Naive thymus-derived CD8-positive, alpha-beta T cell (primary cell): ENCODE measurements around the gene HOXD9. TPM values are rescaled to one million over a fixed set of nuclear protein-coding genes. Genes with fewer than 3 reads are reported as not detected.

ENCODE experiments used
- ATAC-seq, 2 donors: fragments of 150-1000 bp; cut with Tn5 transposase in 1 of 2; sonication (Bioruptor Pico), chemical (Tn5 transposase) in 1 of 2; 1 replicate in 1 of 2; 2 replicates in 1 of 2; pipeline ENCODE4 v1.10.0; 2021; ENCODE audit warnings: mild to moderate bottlenecking in 2 of 2, moderate library complexity in 2 of 2
- POLR2A ChIA-PET: fragments of 350-600 bp; sonication (Branson Sonifier 250); formaldehyde crosslinking; loops from one replicate; lab custom pipeline; 2021; ENCODE audit warnings: antibody characterized with exemption; lab: Charles Lee
- DNase-seq, 10 donors: peaks; one replicate each; pipeline versions ENCODE4 v3.0.0 to v3.0.0-alpha.2; 2020 to 2022
- H3K27ac Mint-ChIP-seq, 10 donors: one replicate each; pipeline ENCODE4 v1.8.0; 2020 to 2022; ENCODE audit warnings: mild to moderate bottlenecking in 10 of 10, mixed read lengths in 10 of 10, moderate library complexity in 4 of 10, inconsistent platforms in 1 of 10
- H3K27me3 Mint-ChIP-seq, 5 donors: one replicate each; pipeline ENCODE4 v1.8.0; 2021 to 2022; ENCODE audit warnings: mixed read lengths in 5 of 5
- H3K36me3 Mint-ChIP-seq, 3 donors: one replicate each; pipeline ENCODE4 v1.8.0; 2020 to 2022; ENCODE audit warnings: mixed read lengths in 3 of 3, mild to moderate bottlenecking in 2 of 3, inconsistent platforms in 1 of 3
- H3K4me1 Mint-ChIP-seq, 4 donors: one replicate each; pipeline ENCODE4 v1.8.0; 2021 to 2022; ENCODE audit warnings: mixed read lengths in 4 of 4
- H3K4me3 Mint-ChIP-seq, 10 donors: one replicate each; pipeline ENCODE4 v1.8.0; 2020 to 2022; ENCODE audit warnings: mild to moderate bottlenecking in 10 of 10, mixed read lengths in 10 of 10, moderate library complexity in 6 of 10, inconsistent platforms in 1 of 10
- H3K9me3 Mint-ChIP-seq, 9 donors: one replicate each; pipeline ENCODE4 v1.8.0; 2020 to 2022; ENCODE audit warnings: mixed read lengths in 9 of 9, mild to moderate bottlenecking in 3 of 9, inconsistent platforms in 1 of 9, moderate library complexity in 1 of 9
- polyA plus RNA-seq, 3 donors: library from polyadenylated mRNA; unstranded; fragments of 300-500 nt; fragmentation: Illumina TruSeq; gene quantifications; one replicate each; pipeline ENCODE4 v1.2.3, GENCODE V29; 2021
- total RNA-seq, 8 experiments: library from RNA in 2 of 8; stranded (reverse) in 2 of 8; gene quantifications; one replicate each; pipeline ENCODE4 v1.2.3 and lab custom pipeline; 2021 to 2026

Gene HOXD9
- total and polyA plus RNA-seq, 5 experiments from 2014 or later, result not detected

DNA sequence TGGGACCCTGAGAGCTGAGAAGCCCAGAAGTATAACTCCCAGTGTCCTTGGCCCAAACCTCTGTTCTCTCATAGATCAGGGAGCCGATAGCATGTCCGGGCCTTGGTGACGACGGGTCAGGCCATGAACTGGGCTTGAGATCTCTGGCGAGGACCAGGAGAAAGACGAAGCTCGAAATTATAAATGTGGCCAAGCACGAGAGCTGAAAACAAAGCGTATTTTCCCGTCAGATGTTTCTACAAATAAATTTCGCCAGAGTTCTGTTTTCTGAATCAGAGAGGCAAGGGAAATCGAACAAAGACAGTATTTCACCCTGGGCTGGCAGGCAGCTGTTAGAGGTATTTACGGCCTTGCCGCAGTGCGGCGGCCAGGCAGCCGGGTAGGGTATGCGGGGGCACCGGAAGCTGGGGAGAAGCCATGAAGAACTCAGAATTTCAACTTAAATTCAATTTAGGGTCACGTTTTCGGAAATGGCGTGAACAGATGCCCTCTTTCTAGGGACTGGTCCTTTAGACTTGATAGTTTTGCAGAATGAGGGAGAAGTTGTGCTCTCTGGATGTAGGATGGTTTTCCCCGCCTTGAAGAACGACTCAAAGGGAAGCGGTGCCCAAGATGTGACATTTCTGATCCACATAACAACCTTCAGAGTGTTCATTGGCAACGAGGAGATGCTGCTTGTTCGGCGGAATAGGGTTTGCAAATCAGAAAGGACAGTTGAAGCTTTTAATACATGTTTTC is 16.6 kb downstream of the HOXD9 start:
- H3K36me3 Mint-ChIP-seq, result peaks cover 2 to 21% (median 17%) of the 10 kb centered on the region in 3 donors
- POLR2A ChIA-PET, result no interaction called here
- H3K4me3 Mint-ChIP-seq, result peak overlapping the region in 9 of 10 donors; percentile 4 to 68 (median 45)
- H3K9me3 Mint-ChIP-seq, result peaks cover 0 to 40% (median 8%) of the 10 kb centered on the region in 9 donors
- DNase-seq (no peak), ATAC-seq (no peak)
- peaks cover 64 to 97% (median 85%) of the 10 kb centered on the region in 5 donors for H3K27me3 Mint-ChIP-seq
- peak overlapping the region in 2 of 10 donors; percentile 74 to 90 for H3K27ac Mint-ChIP-seq
- peaks cover 9 to 36% (median 31%) of the 10 kb centered on the region in 4 donors for H3K4me1 Mint-ChIP-seq

DNA sequence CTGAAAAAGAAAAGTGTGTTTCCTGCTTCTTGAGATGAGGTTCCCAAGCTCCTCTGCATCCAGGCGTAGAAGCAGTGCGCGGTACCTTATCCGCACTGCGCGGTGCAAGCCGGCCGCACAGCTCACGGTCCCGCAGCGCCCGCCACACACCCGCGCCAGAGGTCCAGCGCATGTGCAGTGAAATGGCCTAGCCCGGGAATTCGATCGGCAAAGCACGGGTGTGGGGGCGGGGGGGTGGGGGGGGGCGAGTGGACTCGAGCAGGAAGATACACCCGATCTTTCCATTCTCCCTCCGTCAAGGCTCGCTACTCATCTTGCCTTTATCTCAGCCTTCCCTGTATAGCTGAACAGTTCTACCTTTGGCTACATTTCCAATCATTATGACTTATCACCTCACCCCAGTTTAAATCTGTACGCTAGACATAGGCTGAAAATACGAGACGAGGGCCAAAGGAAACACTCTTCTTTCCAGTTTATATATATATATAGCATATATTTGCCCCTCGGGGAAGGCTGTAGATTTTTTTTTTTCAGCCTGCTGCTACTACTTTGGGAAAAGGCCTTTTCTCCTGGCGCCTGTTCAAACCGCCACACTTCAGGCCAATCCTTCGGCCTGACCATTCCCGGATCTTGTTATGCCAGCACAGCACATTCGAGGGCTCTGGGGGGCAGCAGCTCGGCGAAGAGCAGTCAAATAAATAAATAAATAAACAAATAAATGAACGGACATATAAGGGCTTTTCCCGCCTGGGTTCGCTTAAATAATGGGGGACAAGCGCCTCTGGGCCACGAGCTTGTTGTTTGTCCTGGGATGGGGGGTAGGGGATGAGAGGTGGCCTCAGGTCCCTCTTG is 17.4 kb downstream of the HOXD9 start:
- DNase-seq (no peak), ATAC-seq (no peak)
- Mint-ChIP-seq H3K27ac (peak overlapping the region in 1 of 10 donors; percentile 90), H3K4me3 (peak overlapping the region in 6 of 10 donors; percentile 26 to 68 (median 44)), H3K27me3 (peaks cover 62 to 97% (median 82%) of the 10 kb centered on the region in 5 donors), H3K9me3 (peaks cover 0 to 37% (median 8%) of the 10 kb centered on the region in 9 donors), H3K4me1 (peaks cover 9 to 36% (median 31%) of the 10 kb centered on the region in 4 donors), H3K36me3 (peaks cover 2 to 21% (median 17%) of the 10 kb centered on the region in 3 donors)
- POLR2A ChIA-PET, result no interaction called here

DNA sequence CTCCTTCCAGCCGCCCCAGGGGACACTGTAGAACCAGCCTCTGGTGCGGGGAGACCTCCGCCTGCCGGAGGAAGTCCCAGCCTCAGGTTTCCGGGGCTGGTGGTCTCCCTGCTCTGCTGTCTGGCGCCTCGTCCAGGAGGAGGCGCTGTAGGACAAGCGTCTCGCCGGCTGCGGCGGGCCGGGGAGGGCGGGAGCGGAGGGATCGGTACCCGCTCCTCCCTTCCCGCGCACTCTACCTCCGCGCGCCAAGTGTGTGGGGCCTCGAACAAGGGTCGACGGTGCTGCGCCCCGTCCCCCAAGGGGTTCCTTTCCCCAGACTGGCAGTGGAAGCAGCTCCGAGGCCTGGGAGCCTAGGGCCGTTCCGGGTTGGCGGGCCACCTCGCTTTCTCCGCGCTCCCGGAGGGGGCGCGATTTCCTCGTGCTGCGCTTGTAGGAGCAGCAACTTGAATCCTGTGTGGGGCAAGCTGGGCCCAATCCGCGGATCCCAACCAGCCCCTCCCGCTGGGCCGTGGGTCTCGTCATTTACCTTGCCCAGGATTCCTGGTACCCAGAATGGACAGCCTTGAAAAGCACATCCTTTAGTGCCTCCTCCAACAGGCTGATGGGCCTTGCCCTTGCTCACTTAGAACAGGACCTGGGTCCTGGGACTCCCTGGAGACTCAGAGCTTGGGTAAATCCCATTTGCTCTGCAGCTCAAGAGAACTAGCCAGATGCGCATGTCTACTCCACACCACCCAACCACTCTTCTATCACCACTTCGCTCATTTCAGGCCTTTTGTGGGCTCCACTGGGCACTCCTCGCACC is 18.2 kb downstream of the HOXD9 start:
- POLR2A ChIA-PET, result no interaction called here

DNA sequence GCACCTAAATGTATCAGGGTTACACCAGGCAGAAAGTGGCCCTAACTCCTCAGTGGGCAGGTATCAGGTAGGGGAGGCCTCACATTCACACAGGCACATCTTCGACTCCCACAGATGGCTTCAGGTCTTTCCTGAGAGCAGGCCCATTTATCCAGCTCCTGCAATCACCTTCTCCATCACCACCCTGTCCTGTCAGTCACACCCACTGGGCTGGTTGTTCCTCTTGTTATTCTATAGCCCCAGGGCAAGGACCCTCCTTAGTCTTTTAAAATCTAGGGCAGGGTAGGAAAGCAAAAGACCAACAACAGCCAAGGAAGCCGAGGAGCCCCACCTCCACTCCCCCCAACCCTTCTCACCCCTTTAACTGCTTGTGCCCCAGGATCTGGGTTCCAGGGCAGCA is 19.8 kb downstream of the HOXD9 start:
- no peak for ATAC-seq
- Mint-ChIP-seq H3K4me1 (peaks cover 6 to 29% (median 20%) of the 10 kb centered on the region in 4 donors), H3K27ac (peak overlapping the region in 1 of 10 donors; percentile 11), H3K27me3 (peaks cover 65 to 97% (median 87%) of the 10 kb centered on the region in 5 donors), H3K9me3 (peaks cover 0 to 25% (median 8%) of the 10 kb centered on the region in 9 donors), H3K36me3 (peaks cover 2 to 11% (median 10%) of the 10 kb centered on the region in 3 donors), H3K4me3 (no peak overlapping the region)
- DNase-seq, result no peak
- POLR2A ChIA-PET, result no interaction called here

More for the DNA sequence above, 18.2 kb downstream of the HOXD9 start:
- Mint-ChIP-seq H3K9me3 (peaks cover 0 to 32% (median 8%) of the 10 kb centered on the region in 9 donors), H3K36me3 (peaks cover 2 to 13% (median 12%) of the 10 kb centered on the region in 3 donors), H3K27me3 (peaks cover 61 to 97% (median 82%) of the 10 kb centered on the region in 5 donors), H3K4me3 (peak overlapping the region in 9 of 10 donors; percentile 23 to 73 (median 59)), H3K27ac (peak overlapping the region in 1 of 10 donors; percentile 65), H3K4me1 (peaks cover 8 to 32% (median 27%) of the 10 kb centered on the region in 4 donors)
- peak; percentile 89 to 92 for ATAC-seq
- peak; percentile 52 to 84 (median 77) for DNase-seq

DNA sequence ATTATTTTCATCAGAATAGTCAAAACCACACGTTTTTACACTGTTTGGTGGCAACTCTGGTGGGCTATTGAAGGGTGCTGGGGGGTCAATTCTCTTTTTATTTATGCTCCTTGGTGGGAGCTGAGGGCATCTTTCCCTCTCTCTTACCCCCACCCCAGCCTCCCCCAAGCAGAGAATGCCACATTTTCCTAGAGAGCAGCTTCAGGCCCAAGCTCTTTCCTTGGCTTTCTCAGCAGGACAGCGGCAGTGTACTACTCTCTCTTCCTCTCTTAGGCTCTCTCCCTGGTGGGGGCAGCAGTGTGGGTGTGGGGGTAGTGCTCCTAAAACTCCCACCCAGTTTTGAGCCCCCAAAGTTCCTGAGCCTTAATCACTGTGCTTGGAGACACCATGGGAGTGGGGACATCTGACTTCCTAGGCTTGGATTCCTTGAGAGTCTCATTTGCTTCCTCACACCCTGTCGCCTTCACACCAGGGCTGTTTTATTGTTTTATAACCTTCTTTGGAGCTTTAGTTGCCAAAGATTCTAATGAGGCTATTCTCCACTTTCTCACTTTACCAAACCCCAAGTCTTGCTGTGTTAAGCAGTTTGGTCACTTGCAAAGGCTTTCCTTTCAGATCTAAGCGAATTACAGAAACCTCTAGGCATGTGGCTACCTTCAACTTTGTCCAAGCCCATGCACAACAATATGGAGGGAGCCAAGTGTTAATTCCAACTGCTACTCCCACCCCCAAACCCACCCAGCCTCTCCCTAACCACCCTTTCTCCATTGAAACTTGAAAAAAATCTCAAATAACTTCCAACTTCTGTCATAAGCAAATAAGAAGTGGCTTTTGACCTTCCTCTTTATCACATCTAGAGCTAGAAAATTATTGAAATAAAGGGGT is 22.8 kb downstream of the HOXD9 start:
- H3K27me3 Mint-ChIP-seq, result peaks cover 62 to 98% (median 86%) of the 10 kb centered on the region in 5 donors
- peaks cover 2 to 22% (median 12%) of the 10 kb centered on the region in 4 donors for H3K4me1 Mint-ChIP-seq
- ATAC-seq (no peak), DNase-seq (no peak)
- H3K9me3 Mint-ChIP-seq, result peaks cover 0 to 11% (median 0%) of the 10 kb centered on the region in 9 donors
- H3K4me3 Mint-ChIP-seq, result no peak overlapping the region
- POLR2A ChIA-PET, result no interaction called here
- no peak overlapping the region for H3K27ac Mint-ChIP-seq
- H3K36me3 Mint-ChIP-seq, result no peaks in the 10 kb centered on the region

DNA sequence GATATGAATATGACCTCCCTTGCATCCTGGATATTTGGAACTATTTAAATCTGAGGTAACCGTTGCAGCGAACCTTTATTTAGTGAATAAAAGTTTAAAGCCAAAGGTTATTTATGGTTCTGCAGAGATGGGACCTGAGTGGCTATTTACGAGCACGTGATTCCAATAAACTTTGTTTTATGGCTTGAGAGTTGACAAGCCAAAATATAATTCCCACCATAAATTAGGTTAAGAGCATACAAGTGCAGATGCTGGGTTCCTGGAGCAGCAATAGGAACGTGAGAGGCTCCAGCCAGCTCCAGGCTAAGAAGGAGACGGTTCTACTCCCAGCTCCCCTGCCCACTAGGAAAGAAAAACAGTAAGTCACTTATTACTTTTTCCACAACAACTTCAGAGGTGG is 23.6 kb downstream of the HOXD9 start:
- DNase-seq (no peak), ATAC-seq (no peak)
- H3K27ac Mint-ChIP-seq, result no peak overlapping the region
- no peak overlapping the region for H3K4me3 Mint-ChIP-seq
- peaks cover 4 to 21% (median 11%) of the 10 kb centered on the region in 4 donors for H3K4me1 Mint-ChIP-seq
- no peaks in the 10 kb centered on the region for H3K36me3 Mint-ChIP-seq
- H3K27me3 Mint-ChIP-seq, result peaks cover 65 to 100% (median 87%) of the 10 kb centered on the region in 5 donors
- POLR2A ChIA-PET, result interaction anchor here (0.5 kb wide), 1 partner anchor 13 kb away, joined by 3 read pairs; no protein-coding TSS in a partner anchor
- peaks cover 0 to 9% (median 0%) of the 10 kb centered on the region in 9 donors for H3K9me3 Mint-ChIP-seq

DNA sequence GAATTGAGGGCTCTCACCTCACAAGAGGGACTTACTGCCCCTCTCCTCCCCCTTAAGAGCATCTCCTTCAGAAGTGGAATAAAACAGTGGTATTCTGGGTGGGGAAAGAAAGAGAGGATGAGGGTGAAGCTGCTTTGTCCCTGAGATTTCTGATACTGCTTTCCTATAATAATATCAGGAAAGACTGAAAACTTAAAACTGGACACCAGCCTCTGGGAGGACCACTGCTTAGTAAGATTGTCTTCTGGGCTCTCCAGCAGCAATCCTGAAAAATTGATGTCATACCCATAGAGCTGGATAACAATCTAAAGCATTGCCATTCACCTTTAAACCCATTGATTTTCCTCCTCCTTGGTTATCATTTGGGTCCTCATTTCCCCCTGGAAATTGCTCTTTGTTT is 24.1 kb downstream of the HOXD9 start:
- Mint-ChIP-seq H3K4me1 (peaks cover 4 to 17% (median 8%) of the 10 kb centered on the region in 4 donors), H3K36me3 (no peaks in the 10 kb centered on the region), H3K4me3 (no peak overlapping the region), H3K27ac (no peak overlapping the region), H3K9me3 (peaks cover 0 to 7% (median 0%) of the 10 kb centered on the region in 9 donors), H3K27me3 (peaks cover 63 to 100% (median 87%) of the 10 kb centered on the region in 5 donors)
- DNase-seq (no peak), ATAC-seq (no peak)
- POLR2A ChIA-PET, result interaction anchor here (0.5 kb wide), 1 partner anchor 14 kb away, joined by 3 read pairs; no protein-coding TSS in a partner anchor

DNA sequence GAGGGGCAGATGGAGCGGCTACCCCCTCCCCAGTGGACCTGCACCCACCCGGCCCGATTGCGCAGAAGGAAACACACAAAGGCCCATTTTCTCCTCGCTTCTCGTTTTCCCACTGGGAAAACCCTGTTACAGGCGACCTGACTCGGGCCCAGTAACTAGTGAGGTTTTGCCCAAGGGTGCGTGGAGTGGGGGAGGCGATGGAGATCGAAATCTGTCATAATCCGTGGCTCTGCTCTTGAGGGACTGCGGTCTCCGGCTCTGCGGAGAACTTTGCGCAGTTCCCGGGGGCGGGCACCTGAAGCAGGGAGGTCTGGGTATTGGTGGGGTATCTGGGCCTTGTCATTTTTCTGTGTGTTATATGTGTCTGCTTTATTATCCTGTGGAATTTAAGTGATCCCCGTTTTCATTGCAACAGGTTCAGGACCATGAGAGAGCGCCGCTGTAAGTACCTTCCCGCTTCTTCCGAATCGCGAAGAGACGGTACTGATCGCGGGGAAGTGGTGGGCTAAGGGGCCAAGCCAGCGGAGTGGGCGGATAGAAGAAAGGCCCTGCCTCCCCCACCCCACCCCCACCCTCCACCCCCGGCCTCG is 24.8 kb downstream of the HOXD9 start:
- DNase-seq (no peak), ATAC-seq (no peak)
- peaks cover 4 to 17% (median 9%) of the 10 kb centered on the region in 4 donors for H3K4me1 Mint-ChIP-seq
- peaks cover 0 to 7% (median 0%) of the 10 kb centered on the region in 9 donors for H3K9me3 Mint-ChIP-seq
- POLR2A ChIA-PET, result no interaction called here
- H3K4me3 Mint-ChIP-seq, result peak overlapping the region in 2 of 10 donors; percentile 9 to 38
- no peak overlapping the region for H3K27ac Mint-ChIP-seq
- peaks cover 60 to 96% (median 80%) of the 10 kb centered on the region in 5 donors for H3K27me3 Mint-ChIP-seq
- no peaks in the 10 kb centered on the region for H3K36me3 Mint-ChIP-seq

DNA sequence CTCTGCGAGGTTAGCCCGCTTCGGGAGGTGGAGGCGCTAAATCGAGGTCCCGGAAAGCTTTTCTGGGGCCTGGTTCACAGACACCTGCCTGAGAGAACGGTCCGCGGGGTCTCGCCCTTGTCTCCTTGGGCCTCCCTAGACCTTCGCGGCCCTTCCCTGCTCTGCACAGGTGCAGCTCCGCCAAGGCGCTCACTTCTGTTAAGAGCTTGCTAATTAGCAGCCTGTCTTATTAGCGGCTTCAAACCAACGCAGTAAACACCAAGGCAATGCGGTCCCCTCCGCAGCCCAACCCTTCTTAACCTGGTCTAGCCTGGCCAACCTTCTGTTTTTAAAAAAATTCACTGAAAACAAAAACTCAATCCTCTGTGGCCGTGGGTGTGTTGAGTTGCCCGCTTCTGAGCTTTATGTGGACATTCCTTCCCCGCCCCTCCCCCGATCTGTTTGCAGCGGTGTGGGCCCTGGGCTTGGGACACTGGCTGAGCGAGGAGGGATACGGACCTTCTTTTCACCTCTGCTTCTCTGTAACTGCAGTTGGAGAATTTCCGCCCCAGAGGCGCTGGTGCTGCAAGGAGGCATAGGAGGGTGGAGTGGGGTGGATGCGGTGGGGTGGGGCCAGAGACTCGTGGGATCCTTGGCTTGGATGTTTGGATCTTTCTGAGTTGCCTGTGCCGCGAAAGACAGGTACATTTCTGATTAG is 25.4 kb downstream of the HOXD9 start:
- Mint-ChIP-seq H3K4me3 (peak overlapping the region in 3 of 10 donors; percentile 9 to 55 (median 50)), H3K4me1 (peaks cover 4 to 18% (median 11%) of the 10 kb centered on the region in 4 donors), H3K27me3 (peaks cover 60 to 96% (median 79%) of the 10 kb centered on the region in 5 donors), H3K27ac (peak overlapping the region in 1 of 10 donors; percentile 69), H3K36me3 (no peaks in the 10 kb centered on the region), H3K9me3 (peaks cover 0 to 7% (median 0%) of the 10 kb centered on the region in 9 donors)
- DNase-seq (no peak), ATAC-seq (no peak)
- POLR2A ChIA-PET, result no interaction called here

DNA sequence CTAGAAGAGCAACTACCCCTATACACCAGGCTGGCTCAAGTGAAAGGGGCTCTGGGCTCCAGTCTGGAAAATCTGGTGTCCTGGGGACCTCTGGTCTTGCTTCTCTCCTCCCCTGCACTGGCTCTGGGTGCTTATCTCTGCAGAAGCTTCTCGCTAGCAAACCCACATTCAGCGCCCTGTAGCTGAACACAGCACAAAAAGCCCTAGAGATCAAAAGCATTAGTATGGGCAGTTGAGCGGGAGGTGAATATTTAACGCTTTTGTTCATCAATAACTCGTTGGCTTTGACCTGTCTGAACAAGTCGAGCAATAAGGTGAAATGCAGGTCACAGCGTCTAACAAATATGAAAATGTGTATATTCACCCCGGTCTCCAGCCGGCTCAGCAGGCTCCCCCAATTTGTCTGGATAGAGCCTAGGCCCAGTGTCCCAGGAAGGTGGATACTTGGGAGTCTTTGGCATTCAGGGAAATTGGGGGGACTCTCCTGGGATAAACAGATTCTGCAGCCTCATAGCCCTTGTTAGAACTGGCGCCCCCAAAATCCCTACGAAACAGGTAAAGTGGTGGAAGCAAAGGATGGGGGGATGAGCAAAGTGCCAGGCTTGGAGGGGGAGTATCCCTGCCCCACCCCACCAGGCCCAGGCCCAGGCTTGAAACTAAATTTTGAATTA is 26.4 kb downstream of the HOXD9 start:
- Mint-ChIP-seq H3K9me3 (peaks cover 0 to 7% (median 0%) of the 10 kb centered on the region in 9 donors), H3K4me3 (no peak overlapping the region), H3K4me1 (peaks cover 4 to 18% (median 11%) of the 10 kb centered on the region in 4 donors), H3K27ac (no peak overlapping the region), H3K36me3 (no peaks in the 10 kb centered on the region), H3K27me3 (peaks cover 56 to 96% (median 79%) of the 10 kb centered on the region in 5 donors)
- POLR2A ChIA-PET, result no interaction called here
- ATAC-seq (no peak), DNase-seq (no peak)
